GM23338 (cell line): ENCODE results near the gene LRCH3. TPM values are rescaled to one million over a fixed set of nuclear protein-coding genes. Genes with fewer than 3 reads are reported as not detected.

Source experiments
- ATAC-seq: fragments of 200-7000 bp; cut with Tn5 transposase; 3 replicates; pipeline ENCODE4 v1.9.1; 2020
- DNase-seq: peaks from one replicate; pipeline ENCODE4 v3.0.0-alpha.2; 2015; ENCODE audit warnings: low spot score
- H2AFZ ChIP-seq: fragments of 200-600 bp; sonication (generic); 2 replicates; pipeline ENCODE4 v1.8.0; 2016; ENCODE audit warnings: antibody characterized with exemption, mild to moderate bottlenecking, moderate library complexity
- H3F3A ChIP-seq: fragments of 200-600 bp; sonication (generic); replicated peaks from 2 replicates; pipeline ENCODE4 v1.8.0; 2017; ENCODE audit warnings: antibody characterized with exemption, mixed run types, low read depth
- H3K27ac ChIP-seq: fragments of 200-600 bp; sonication (generic); 2 replicates; pipeline ENCODE4 v1.6.1; 2016; ENCODE audit warnings: low read depth
- H3K27me3 ChIP-seq: fragments of 200-600 bp; sonication (generic); 2 replicates; pipeline ENCODE4 v1.8.0; 2016; ENCODE audit warnings: mild to moderate bottlenecking, mixed run types, moderate library complexity; ENCODE audit not compliant: insufficient read depth
- H3K36me3 ChIP-seq: fragments of 200-600 bp; sonication (generic); 2 replicates; pipeline ENCODE4 v1.8.0; 2016; ENCODE audit warnings: mild to moderate bottlenecking; ENCODE audit not compliant: insufficient read depth
- H3K4me1 ChIP-seq: fragments of 200-600 bp; sonication (generic); 2 replicates; pipeline ENCODE4 v1.8.0; 2016; ENCODE audit warnings: mild to moderate bottlenecking, moderate library complexity; ENCODE audit not compliant: insufficient read depth
- H3K4me2 ChIP-seq: fragments of 200-600 bp; sonication (generic); 2 replicates; pipeline ENCODE4 v1.7.1; 2017; ENCODE audit warnings: mixed run types
- H3K4me3 ChIP-seq: fragments of 200-600 bp; sonication (generic); 2 replicates; pipeline ENCODE4 v1.6.1; 2016; ENCODE audit warnings: mixed run types
- H3K79me2 ChIP-seq: fragments of 200-600 bp; sonication (generic); replicated peaks from 2 replicates; pipeline ENCODE4 v1.8.0; 2017; ENCODE audit warnings: mild to moderate bottlenecking; ENCODE audit not compliant: insufficient read depth
- H3K9me2 ChIP-seq: fragments of 200-600 bp; sonication (generic); 2 replicates; pipeline ENCODE4 v1.8.0; 2017; ENCODE audit not compliant: insufficient read depth
- H4K20me1 ChIP-seq: fragments of 200-600 bp; sonication (generic); replicated peaks from 2 replicates; pipeline ENCODE4 v1.8.0; 2017; ENCODE audit warnings: mild to moderate bottlenecking; ENCODE audit not compliant: insufficient read depth
- H3K27ac Mint-ChIP-seq: 2 replicates; pipeline ENCODE4 v1.8.0; 2020; ENCODE audit warnings: inconsistent platforms, mild to moderate bottlenecking, moderate library complexity, mixed read lengths
- H3K27me3 Mint-ChIP-seq: 3 replicates; pipeline ENCODE4 v1.8.0; 2022; ENCODE audit warnings: low read depth, mild to moderate bottlenecking, moderate library complexity, mixed read lengths, inconsistent platforms; ENCODE audit not compliant: insufficient read depth, poor library complexity
- H3K36me3 Mint-ChIP-seq: 3 replicates; pipeline ENCODE4 v1.8.0; 2021; ENCODE audit warnings: low read depth, mild to moderate bottlenecking, inconsistent platforms, moderate library complexity, mixed read lengths
- H3K4me1 Mint-ChIP-seq: 3 replicates; pipeline ENCODE4 v1.8.0; 2020; ENCODE audit warnings: mild to moderate bottlenecking, inconsistent platforms, mixed read lengths
- H3K4me3 Mint-ChIP-seq: 3 replicates; pipeline ENCODE4 v1.8.0; 2021; ENCODE audit warnings: moderate library complexity, mild to moderate bottlenecking, inconsistent platforms, mixed read lengths
- H3K9me3 Mint-ChIP-seq: 3 replicates; pipeline ENCODE4 v1.8.0; 2020; ENCODE audit warnings: moderate library complexity, mild to moderate bottlenecking, inconsistent platforms, mixed read lengths
- CREB1 ChIP-seq: fragments of 250-450 bp; sonication (Bioruptor Pico); IDR thresholded peaks from 2 replicates; pipeline ENCODE4 v1.5.0; 2020; ENCODE audit warnings: low read depth, mild to moderate bottlenecking, moderate library complexity
- EZH2 ChIP-seq: fragments of 200-600 bp; sonication (generic); IDR thresholded peaks from one replicate; pipeline ENCODE4 v1.8.0; 2017; ENCODE audit warnings: antibody characterized with exemption, mild to moderate bottlenecking, low read depth; ENCODE audit not compliant: unreplicated experiment
- EZH2phosphoT487 ChIP-seq: fragments of 200-600 bp; sonication (generic); IDR thresholded peaks from one replicate; pipeline ENCODE4 v1.8.1; 2018; ENCODE audit warnings: antibody characterized with exemption; ENCODE audit not compliant: unreplicated experiment
- NANOG ChIP-seq: IDR thresholded peaks from 2 replicates; pipeline ENCODE4 v1.6.1; 2016; ENCODE audit warnings: antibody characterized with exemption, borderline replicate concordance
- ZNF331 ChIP-seq: fragments of 250-450 bp; sonication (Bioruptor Pico); IDR thresholded peaks from 2 replicates; pipeline ENCODE4 v1.5.0; 2020; ENCODE audit warnings: low read depth, mild to moderate bottlenecking, moderate library complexity
- polyA plus RNA-seq: library from polyadenylated mRNA; unstranded; fragments of >200 nt; fragmentation: Nextera tagmentation; extraction: Ambion mirVana; gene quantifications from 2 replicates; pipeline ENCODE4 v1.2.1, GENCODE V29; 2016
- total RNA-seq: library from RNA; depleted of rRNA; stranded (reverse); fragments of >200 nt; shearing (Covaris generic); gene quantifications from 2 replicates; pipeline ENCODE4 v1.2.3, GENCODE V29; 2014
- TF ChIP-seq, protein P1 (sequence below): IDR thresholded peaks from 2 replicates; pipeline ENCODE4 v1.6.1; 2016; ENCODE audit warnings: antibody characterized with exemption
- TF ChIP-seq, protein P2 (sequence below): IDR thresholded peaks from one replicate; pipeline ENCODE4 v1.6.1; 2018; ENCODE audit warnings: antibody characterized with exemption; ENCODE audit not compliant: unreplicated experiment

The LRCH3 gene
- total and polyA plus RNA-seq, 2 experiments from 2014 or later: 22.9 to 60.0 TPM

DNA sequence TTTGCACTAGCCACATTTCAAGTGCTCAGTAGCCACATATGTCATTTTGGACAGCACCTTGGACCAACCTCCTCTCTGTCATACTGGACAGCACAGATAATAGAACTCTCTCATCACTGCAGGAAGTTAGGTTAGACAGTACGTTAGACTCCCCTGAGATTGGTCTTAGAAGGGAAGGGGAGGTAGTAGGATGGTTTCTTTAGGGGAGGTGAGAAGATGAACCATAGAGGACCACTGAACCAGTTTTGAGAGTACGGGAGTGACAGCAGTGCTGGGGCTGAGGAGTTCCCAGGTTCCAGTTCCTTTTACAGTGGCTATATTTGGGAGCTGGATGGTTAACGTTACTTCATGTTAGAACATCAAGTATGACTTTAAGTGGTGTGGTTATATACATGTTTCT lies 7.8 kb downstream of the LRCH3 start:
- H3K4me1 Mint-ChIP-seq: peaks cover 8% of the 10 kb centered on the region; the same call in 2 of the 3 replicates
- DNase-seq (no peak), ATAC-seq (no peak)
- peaks cover 24% of the 10 kb centered on the region for H4K20me1 ChIP-seq
- no peak overlapping the region for H3K4me3 ChIP-seq
- no peaks in the 10 kb centered on the region for H3K27me3 ChIP-seq
- no peaks in the 10 kb centered on the region for H3K9me2 ChIP-seq
- no peaks in the 10 kb centered on the region for H3K9me3 Mint-ChIP-seq
- H3K27ac Mint-ChIP-seq: no peak overlapping the region
- H3K4me1 ChIP-seq: 0 out of 2 replicates have a peak, but pooled peaks cover 6% of the 10 kb centered on the region
- H3K36me3 Mint-ChIP-seq: no peaks in the 10 kb centered on the region
- H3K27ac ChIP-seq: no peak overlapping the region
- no peak overlapping the region for H2AFZ ChIP-seq
- H3K36me3 ChIP-seq: no peaks in the 10 kb centered on the region
- no peak for TF ChIP-seq EZH2
- no peak for TF ChIP-seq EZH2phosphoT487
- TF ChIP-seq ZNF331 (CRISPR knock-in tag): no peak
- TF ChIP-seq NANOG: no peak
- TF ChIP-seq CREB1 (CRISPR knock-in tag): no peak
- TF ChIP-seq, protein P1, sequence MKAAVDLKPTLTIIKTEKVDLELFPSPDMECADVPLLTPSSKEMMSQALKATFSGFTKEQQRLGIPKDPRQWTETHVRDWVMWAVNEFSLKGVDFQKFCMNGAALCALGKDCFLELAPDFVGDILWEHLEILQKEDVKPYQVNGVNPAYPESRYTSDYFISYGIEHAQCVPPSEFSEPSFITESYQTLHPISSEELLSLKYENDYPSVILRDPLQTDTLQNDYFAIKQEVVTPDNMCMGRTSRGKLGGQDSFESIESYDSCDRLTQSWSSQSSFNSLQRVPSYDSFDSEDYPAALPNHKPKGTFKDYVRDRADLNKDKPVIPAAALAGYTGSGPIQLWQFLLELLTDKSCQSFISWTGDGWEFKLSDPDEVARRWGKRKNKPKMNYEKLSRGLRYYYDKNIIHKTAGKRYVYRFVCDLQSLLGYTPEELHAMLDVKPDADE: no peak
- TF ChIP-seq, protein P2, sequence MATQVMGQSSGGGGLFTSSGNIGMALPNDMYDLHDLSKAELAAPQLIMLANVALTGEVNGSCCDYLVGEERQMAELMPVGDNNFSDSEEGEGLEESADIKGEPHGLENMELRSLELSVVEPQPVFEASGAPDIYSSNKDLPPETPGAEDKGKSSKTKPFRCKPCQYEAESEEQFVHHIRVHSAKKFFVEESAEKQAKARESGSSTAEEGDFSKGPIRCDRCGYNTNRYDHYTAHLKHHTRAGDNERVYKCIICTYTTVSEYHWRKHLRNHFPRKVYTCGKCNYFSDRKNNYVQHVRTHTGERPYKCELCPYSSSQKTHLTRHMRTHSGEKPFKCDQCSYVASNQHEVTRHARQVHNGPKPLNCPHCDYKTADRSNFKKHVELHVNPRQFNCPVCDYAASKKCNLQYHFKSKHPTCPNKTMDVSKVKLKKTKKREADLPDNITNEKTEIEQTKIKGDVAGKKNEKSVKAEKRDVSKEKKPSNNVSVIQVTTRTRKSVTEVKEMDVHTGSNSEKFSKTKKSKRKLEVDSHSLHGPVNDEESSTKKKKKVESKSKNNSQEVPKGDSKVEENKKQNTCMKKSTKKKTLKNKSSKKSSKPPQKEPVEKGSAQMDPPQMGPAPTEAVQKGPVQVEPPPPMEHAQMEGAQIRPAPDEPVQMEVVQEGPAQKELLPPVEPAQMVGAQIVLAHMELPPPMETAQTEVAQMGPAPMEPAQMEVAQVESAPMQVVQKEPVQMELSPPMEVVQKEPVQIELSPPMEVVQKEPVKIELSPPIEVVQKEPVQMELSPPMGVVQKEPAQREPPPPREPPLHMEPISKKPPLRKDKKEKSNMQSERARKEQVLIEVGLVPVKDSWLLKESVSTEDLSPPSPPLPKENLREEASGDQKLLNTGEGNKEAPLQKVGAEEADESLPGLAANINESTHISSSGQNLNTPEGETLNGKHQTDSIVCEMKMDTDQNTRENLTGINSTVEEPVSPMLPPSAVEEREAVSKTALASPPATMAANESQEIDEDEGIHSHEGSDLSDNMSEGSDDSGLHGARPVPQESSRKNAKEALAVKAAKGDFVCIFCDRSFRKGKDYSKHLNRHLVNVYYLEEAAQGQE: no peak
- H3K4me2 ChIP-seq: no peak overlapping the region
- H3F3A ChIP-seq: no peaks in the 10 kb centered on the region
- no peaks in the 10 kb centered on the region for H3K27me3 Mint-ChIP-seq
- no peak overlapping the region for H3K4me3 Mint-ChIP-seq
- H3K79me2 ChIP-seq: peaks cover 100% of the 10 kb centered on the region

GRCh38 chr3:197800379-197800778 lies 9.3 kb downstream of the LRCH3 start:
- Histone ChIP-seq H3K36me3 (no peaks in the 10 kb centered on the region), H3K79me2 (peaks cover 98% of the 10 kb centered on the region), H3F3A (no peaks in the 10 kb centered on the region), H3K4me1 (0 out of 2 replicates have a peak, but pooled peaks cover 6% of the 10 kb centered on the region), H3K27ac (no peak overlapping the region), H3K4me2 (no peak overlapping the region), H3K27me3 (no peaks in the 10 kb centered on the region), H3K4me3 (no peak overlapping the region), H4K20me1 (peaks cover 24% of the 10 kb centered on the region; the same call in 1 of the 2 replicates), H2AFZ (no peak overlapping the region), H3K9me2 (no peaks in the 10 kb centered on the region)
- Mint-ChIP-seq H3K4me1 (peaks cover 8% of the 10 kb centered on the region; the same call in 2 of the 3 replicates), H3K36me3 (no peaks in the 10 kb centered on the region; the same call in 2 of the 3 replicates), H3K4me3 (no peak overlapping the region), H3K9me3 (no peaks in the 10 kb centered on the region), H3K27me3 (no peaks in the 10 kb centered on the region), H3K27ac (no peak overlapping the region)
- DNase-seq (no peak), ATAC-seq (no peak)
- no peak for TF ChIP-seq EZH2phosphoT487
